Vagina (tissue), 2 donors: ENCODE data around the gene MGLL. TPM values are rescaled to one million over a fixed set of nuclear protein-coding genes. Genes with fewer than 3 reads are reported as not detected.

Source experiments
- DNase-seq, 2 donors: peaks; one replicate each; pipeline ENCODE4 v3.0.0-alpha.2; 2017; ENCODE audit errors: extremely low spot score in 2 of 2
- H3K27ac ChIP-seq: fragments of 200-600 bp; sonication (generic); one replicate; pipeline ENCODE4 v1.5.1; 2019
- H3K27me3 ChIP-seq: fragments of 200-600 bp; sonication (generic); one replicate; pipeline ENCODE4 v1.5.1; 2019
- H3K36me3 ChIP-seq, 2 donors: fragments of 200-600 bp; sonication (generic); one replicate each; pipeline ENCODE4 v1.5.1; 2017 to 2019
- H3K4me1 ChIP-seq: fragments of 200-600 bp; sonication (generic); one replicate; pipeline ENCODE4 v1.5.1; 2019
- H3K4me3 ChIP-seq, 2 donors: fragments of 200-600 bp; sonication (generic); 1 replicate in 1 of 2; 2 replicates in 1 of 2; pipeline ENCODE4 v1.5.1; 2016 to 2019
- H3K9me3 ChIP-seq: fragments of 200-600 bp; sonication (generic); one replicate; pipeline ENCODE4 v1.5.1; 2019
- POLR2A ChIP-seq, 2 donors: fragments of 450-650 bp; IDR thresholded peaks; one replicate each; pipeline ENCODE4 v1.6.1; 2017; ENCODE audit warnings: antibody characterized with exemption in 2 of 2, mild to moderate bottlenecking in 2 of 2, moderate library complexity in 2 of 2
- POLR2AphosphoS5 ChIP-seq, 2 donors: sonication (generic); formaldehyde crosslinking; IDR thresholded peaks; one replicate each; pipeline ENCODE4 v1.9.0; 2017; ENCODE audit warnings: antibody characterized with exemption in 2 of 2, mild to moderate bottlenecking in 2 of 2, low read depth in 1 of 2; ENCODE audit not compliant: insufficient read depth in 1 of 2
- intact Hi-C: fragments of 100-400 bp; cut with DNase I; formaldehyde crosslinking; loops from one replicate; pipeline ENCODE4 v1.15.1; 2023
- total RNA-seq: library from RNA; depleted of rRNA; stranded (reverse); fragments of >200 nt; gene quantifications from one replicate; pipeline ENCODE4 v1.2.3, GENCODE V29; 2016
- TF ChIP-seq, protein P1 (sequence below), 3 experiments: fragments of 450-650 bp in 2 of 3; fragments of 200-600 bp in 1 of 3; sonication (generic) in 1 of 3; IDR thresholded peaks; one replicate each; pipeline ENCODE4 v1.5.1; 2017 to 2019; ENCODE audit warnings: antibody characterized with exemption in 3 of 3, mild to moderate bottlenecking in 2 of 3, moderate library complexity in 2 of 3

The MGLL gene
- total RNA-seq, 1 donor from 2014 or later: 35.6 TPM

DNA sequence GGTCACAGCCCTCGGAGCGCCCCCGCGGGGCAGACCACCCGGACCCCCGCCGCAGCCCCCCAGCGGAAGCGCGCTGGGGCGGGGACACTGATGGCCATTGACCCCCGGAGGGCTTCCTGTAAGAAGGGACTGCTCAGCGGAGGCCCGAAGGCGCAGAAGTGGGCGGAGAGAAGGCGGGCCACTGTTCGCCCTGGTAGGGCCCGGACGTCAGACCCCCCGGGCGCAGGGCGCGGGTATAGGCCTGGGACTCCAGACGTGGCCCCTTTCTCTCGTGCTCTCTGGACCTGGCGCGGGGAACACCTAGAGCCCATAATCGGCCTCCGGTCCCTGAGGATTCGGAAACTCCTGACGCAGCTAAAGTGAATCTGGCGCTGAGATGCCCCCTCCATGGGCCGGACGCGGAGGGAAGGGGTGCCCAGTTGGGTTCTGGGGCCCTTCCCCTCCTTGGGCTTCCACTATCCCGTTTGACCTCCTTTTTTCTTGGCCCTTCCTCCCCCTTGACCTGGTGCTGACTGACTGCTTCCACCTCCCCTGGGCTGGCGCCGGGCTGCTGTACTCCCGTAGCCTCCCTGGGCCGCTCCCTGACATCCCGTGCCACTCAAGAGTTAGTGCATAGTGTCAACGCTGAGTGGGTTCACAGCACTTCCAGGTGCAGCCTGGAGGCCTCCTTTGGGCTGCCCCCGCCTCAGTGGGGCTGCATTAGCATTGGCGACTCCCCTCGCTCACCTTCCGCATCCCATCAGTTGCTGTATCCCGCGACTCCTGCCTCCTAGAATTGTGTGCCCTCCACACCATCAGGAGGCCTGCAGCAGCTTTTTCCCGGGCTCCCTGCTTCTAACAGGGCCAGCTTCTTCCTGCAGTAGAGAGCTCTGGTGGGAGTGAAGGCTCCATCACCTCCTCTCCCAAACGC lies 148.9 kb downstream of the MGLL start:
- TF ChIP-seq, protein P1, sequence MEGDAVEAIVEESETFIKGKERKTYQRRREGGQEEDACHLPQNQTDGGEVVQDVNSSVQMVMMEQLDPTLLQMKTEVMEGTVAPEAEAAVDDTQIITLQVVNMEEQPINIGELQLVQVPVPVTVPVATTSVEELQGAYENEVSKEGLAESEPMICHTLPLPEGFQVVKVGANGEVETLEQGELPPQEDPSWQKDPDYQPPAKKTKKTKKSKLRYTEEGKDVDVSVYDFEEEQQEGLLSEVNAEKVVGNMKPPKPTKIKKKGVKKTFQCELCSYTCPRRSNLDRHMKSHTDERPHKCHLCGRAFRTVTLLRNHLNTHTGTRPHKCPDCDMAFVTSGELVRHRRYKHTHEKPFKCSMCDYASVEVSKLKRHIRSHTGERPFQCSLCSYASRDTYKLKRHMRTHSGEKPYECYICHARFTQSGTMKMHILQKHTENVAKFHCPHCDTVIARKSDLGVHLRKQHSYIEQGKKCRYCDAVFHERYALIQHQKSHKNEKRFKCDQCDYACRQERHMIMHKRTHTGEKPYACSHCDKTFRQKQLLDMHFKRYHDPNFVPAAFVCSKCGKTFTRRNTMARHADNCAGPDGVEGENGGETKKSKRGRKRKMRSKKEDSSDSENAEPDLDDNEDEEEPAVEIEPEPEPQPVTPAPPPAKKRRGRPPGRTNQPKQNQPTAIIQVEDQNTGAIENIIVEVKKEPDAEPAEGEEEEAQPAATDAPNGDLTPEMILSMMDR (IDR thresholded peaks at IDR 0.05): no peak
- TF ChIP-seq POLR2A (IDR thresholded peaks at IDR 0.05): no peak
- peak in 1 of 2 donors; percentile 21 for TF ChIP-seq POLR2AphosphoS5 (IDR thresholded peaks at IDR 0.05; ENCODE audit: insufficient read depth in 1 of 2, low read depth in 1 of 2)
- Histone ChIP-seq H3K27me3 (no peaks in the 10 kb centered on the region), H3K27ac (peak overlapping the region; percentile 76), H3K36me3 (peaks cover 0 to 10% of the 10 kb centered on the region in 2 donors), H3K4me1 (peaks cover 43% of the 10 kb centered on the region), H3K9me3 (no peaks in the 10 kb centered on the region), H3K4me3 (peak overlapping the region; percentile 63 to 91)
- intact Hi-C loops: no loop called here
- no peak for DNase-seq

DNA sequence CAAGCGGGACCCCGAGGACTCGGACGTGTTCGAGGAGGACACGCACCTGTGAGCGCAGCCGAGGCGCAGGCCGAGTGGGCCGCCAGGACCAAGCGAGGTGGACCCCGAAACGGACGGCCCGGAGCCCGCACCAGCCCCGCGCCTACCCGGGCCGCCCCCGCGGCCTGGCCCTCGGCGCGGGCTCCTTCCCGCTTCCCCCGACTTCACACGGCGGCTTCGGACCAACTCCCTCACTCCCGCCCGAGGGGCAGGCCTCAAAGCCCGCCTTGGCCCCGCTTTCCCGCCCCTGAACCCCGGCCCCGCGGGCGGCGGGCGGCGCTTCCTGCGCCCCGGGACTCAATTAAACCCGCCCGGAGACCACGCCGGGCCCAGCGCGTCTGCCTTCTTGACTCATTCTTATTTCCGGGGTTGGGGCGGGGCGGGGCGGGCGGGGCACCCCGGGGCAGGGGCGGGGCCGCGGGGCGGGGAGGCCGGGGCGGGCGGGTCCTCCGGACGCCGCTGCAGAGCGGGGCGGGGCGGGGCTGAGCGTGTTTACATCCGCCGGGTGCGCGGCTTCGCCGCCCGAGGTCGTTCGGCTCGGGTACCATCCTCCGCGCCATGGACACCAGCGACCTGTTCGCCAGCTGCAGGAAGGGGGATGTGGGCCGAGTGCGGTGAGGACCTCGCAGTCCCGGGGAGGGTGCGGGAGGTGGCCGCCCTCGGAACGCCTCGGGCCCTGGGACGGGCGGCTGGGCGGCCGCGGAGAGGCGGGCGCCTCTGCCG lies 149.7 kb downstream of the MGLL start, which contains the start of gene ABTB1:
ABTB1 (plus strand) TSS at position 524 of the 762 bp plus-strand sequence; CDS start at position 598, 74 bp downstream.
- Histone ChIP-seq H3K36me3 (peaks cover 0 to 6% of the 10 kb centered on the region in 2 donors), H3K27me3 (no peaks in the 10 kb centered on the region), H3K4me1 (peaks cover 43% of the 10 kb centered on the region), H3K9me3 (no peaks in the 10 kb centered on the region), H3K4me3 (peak within 1 kb of the TSS; percentile 63 to 91), H3K27ac (peak within 1 kb of the TSS; percentile 91)
- TF ChIP-seq, protein P1 (IDR thresholded peaks at IDR 0.05): no peak
- TF ChIP-seq POLR2AphosphoS5 (IDR thresholded peaks at IDR 0.05; ENCODE audit: insufficient read depth in 1 of 2, low read depth in 1 of 2) (peak in 1 of 2 donors; percentile 90), POLR2A (IDR thresholded peaks at IDR 0.05) (peak in 1 of 2 donors; percentile 77)
- no peak for DNase-seq
- intact Hi-C loops: no loop called here

GRCh38 chr3:127671523-127672428 lies 150.5 kb downstream of the MGLL start:
- TF ChIP-seq POLR2A (IDR thresholded peaks at IDR 0.05) (no peak), POLR2AphosphoS5 (IDR thresholded peaks at IDR 0.05; ENCODE audit: insufficient read depth in 1 of 2, low read depth in 1 of 2) (no peak)
- TF ChIP-seq, protein P1 (IDR thresholded peaks at IDR 0.05): no peak
- Histone ChIP-seq H3K27ac (peak overlapping the region; percentile 91), H3K4me1 (peaks cover 43% of the 10 kb centered on the region), H3K4me3 (peak overlapping the region; percentile 63 to 91), H3K36me3 (no peaks in the 10 kb centered on the region), H3K9me3 (no peaks in the 10 kb centered on the region), H3K27me3 (no peaks in the 10 kb centered on the region)
- intact Hi-C loops: no loop called here
- DNase-seq: no peak

GRCh38 chr3:127670761-127671522 lies 151.4 kb downstream of the MGLL start:
- intact Hi-C loops: no loop called here
- no peak for DNase-seq

More at GRCh38 chr3:127670761-127671522, 151.4 kb downstream of the MGLL start:
- Histone ChIP-seq H3K27ac (no peak overlapping the region), H3K4me3 (no peak overlapping the region), H3K36me3 (no peaks in the 10 kb centered on the region), H3K27me3 (no peaks in the 10 kb centered on the region), H3K9me3 (no peaks in the 10 kb centered on the region), H3K4me1 (peaks cover 38% of the 10 kb centered on the region)
- TF ChIP-seq POLR2A (IDR thresholded peaks at IDR 0.05) (no peak), POLR2AphosphoS5 (IDR thresholded peaks at IDR 0.05; ENCODE audit: insufficient read depth in 1 of 2, low read depth in 1 of 2) (no peak)
